Right lobe of liver (tissue), 4 donors: ENCODE measurements around the gene ST8SIA5.

ENCODE experiments used
- CTCF ChIP-seq, 4 donors: fragments of 200-600 bp in 3 of 4; fragments of 450-650 bp in 1 of 4; IDR thresholded peaks; one replicate each; pipeline versions ENCODE4 v1.5.1 to v1.8.0; 2016 to 2022; ENCODE audit warnings: antibody characterized with exemption in 4 of 4, mild to moderate bottlenecking in 2 of 4
- POLR2A ChIP-seq: fragments of 450-650 bp; IDR thresholded peaks from one replicate; pipeline ENCODE4 v1.6.1; 2017; ENCODE audit warnings: antibody characterized with exemption, mild to moderate bottlenecking
- donor health status: DM: no; HTN: no; CAD: no.
- donor health status: DM: no; HTN: no; CAD: no.
- donor health status: DM: no; HTN: yes; CAD: no.

GRCh38 chr18:46794607-46795006, 37.8 kb upstream of the ST8SIA5 start:
- TF ChIP-seq CTCF (IDR thresholded peaks at IDR 0.05) = no peak
- TF ChIP-seq POLR2A = no peak
